Measurements from ENCODE around the gene MIDN.

The MIDN gene

DNA sequence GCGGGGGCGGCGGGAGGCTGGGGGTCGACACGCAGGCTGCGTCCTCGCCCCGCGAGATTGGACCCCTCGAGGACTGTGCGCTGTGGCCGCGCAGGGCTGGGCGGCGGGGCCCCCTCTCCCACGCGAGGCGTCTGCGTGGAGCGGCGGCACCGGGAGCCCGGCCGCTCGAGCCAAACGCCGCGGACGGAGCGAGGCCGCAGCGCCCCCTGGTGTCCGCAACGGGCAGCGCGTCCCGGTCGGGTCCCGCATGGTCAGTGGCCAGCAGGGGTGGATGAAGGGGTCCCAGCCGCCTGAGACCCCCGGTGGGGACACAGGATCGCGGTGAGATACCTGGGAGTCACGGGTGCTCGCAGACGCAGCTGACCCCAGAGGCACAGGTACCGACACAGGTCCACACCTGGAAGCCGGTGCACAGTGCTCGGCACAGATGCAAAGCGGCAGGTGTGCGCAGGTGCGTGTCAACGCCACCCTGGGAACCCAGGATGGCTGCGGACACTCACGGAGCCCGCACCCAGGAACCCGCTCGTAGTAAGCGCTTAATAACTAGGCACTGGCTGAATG lies 18.6 kb downstream of the MIDN start (continued):
- TF ChIP-seq ZNF211 (tag by site-specific recombination; IDR thresholded peaks at IDR 0.05; ENCODE audit: low read depth) (no peak), ZNF24 (tag by site-specific recombination; IDR thresholded peaks at IDR 0.05) (no peak; the same call in 1 of the 2 replicates), ZNF404 (tag by site-specific recombination; IDR thresholded peaks at IDR 0.05) (no peak), REPIN1 (tag by site-specific recombination; IDR thresholded peaks at IDR 0.05; ENCODE audit: low read depth) (no peak), ZNF324 (tag by site-specific recombination; IDR thresholded peaks at IDR 0.05) (peak; percentile 47; the same call in 1 of the 2 replicates), SP3 (tag by site-specific recombination; IDR thresholded peaks at IDR 0.05) (no peak), SP2 (tag by site-specific recombination; IDR thresholded peaks at IDR 0.05) (no peak), ZNF654 (tag by site-specific recombination; IDR thresholded peaks at IDR 0.05; ENCODE audit: low read depth) (peak; percentile 26; the same call in 1 of the 2 replicates), ZNF521 (tag by site-specific recombination; IDR thresholded peaks at IDR 0.05) (no peak), ZNF2 (tag by site-specific recombination; IDR thresholded peaks at IDR 0.05) (peak; percentile 77), ZNF16 (tag by site-specific recombination; IDR thresholded peaks at IDR 0.05; ENCODE audit: low read depth) (no peak), ZSCAN16 (tag by site-specific recombination; IDR thresholded peaks at IDR 0.05) (no peak), RBAK (tag by site-specific recombination; IDR thresholded peaks at IDR 0.05) (no peak), ZNF555 (tag by site-specific recombination; conservative IDR thresholded peaks at IDR 0.05) (no peak), OSR2 (tag by site-specific recombination; IDR thresholded peaks at IDR 0.05) (no peak), YY1 (tag by site-specific recombination; IDR thresholded peaks at IDR 0.05) (no peak), ZNF214 (tag by site-specific recombination; IDR thresholded peaks at IDR 0.05; ENCODE audit: borderline replicate concordance) (no peak), ZNF701 (tag by site-specific recombination; IDR thresholded peaks at IDR 0.05) (no peak), ZNF596 (tag by site-specific recombination; IDR thresholded peaks at IDR 0.05) (0 out of 2 replicates have a peak, but pooled peaks have one; percentile 60), GFI1B (tag by site-specific recombination; IDR thresholded peaks at IDR 0.05) (no peak), ZNF114 (tag by site-specific recombination; IDR thresholded peaks at IDR 0.05) (no peak), ZNF791 (tag by site-specific recombination; IDR thresholded peaks at IDR 0.05) (no peak), TCF7L2 (IDR thresholded peaks at IDR 0.05; ENCODE audit: borderline replicate concordance, low read depth, low read length) (no peak), ZSCAN23 (tag by site-specific recombination; IDR thresholded peaks at IDR 0.05) (no peak), IKZF3 (tag by site-specific recombination; IDR thresholded peaks at IDR 0.05) (peak; percentile 57; the same call in 1 of the 2 replicates), ZNF843 (tag by site-specific recombination; IDR thresholded peaks at IDR 0.05) (no peak)
- TF ChIP-seq, protein P1, sequence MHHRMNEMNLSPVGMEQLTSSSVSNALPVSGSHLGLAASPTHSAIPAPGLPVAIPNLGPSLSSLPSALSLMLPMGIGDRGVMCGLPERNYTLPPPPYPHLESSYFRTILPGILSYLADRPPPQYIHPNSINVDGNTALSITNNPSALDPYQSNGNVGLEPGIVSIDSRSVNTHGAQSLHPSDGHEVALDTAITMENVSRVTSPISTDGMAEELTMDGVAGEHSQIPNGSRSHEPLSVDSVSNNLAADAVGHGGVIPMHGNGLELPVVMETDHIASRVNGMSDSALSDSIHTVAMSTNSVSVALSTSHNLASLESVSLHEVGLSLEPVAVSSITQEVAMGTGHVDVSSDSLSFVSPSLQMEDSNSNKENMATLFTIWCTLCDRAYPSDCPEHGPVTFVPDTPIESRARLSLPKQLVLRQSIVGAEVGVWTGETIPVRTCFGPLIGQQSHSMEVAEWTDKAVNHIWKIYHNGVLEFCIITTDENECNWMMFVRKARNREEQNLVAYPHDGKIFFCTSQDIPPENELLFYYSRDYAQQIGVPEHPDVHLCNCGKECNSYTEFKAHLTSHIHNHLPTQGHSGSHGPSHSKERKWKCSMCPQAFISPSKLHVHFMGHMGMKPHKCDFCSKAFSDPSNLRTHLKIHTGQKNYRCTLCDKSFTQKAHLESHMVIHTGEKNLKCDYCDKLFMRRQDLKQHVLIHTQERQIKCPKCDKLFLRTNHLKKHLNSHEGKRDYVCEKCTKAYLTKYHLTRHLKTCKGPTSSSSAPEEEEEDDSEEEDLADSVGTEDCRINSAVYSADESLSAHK (tag by site-specific recombination; IDR thresholded peaks at IDR 0.05), result no peak
- TF ChIP-seq, protein P2, sequence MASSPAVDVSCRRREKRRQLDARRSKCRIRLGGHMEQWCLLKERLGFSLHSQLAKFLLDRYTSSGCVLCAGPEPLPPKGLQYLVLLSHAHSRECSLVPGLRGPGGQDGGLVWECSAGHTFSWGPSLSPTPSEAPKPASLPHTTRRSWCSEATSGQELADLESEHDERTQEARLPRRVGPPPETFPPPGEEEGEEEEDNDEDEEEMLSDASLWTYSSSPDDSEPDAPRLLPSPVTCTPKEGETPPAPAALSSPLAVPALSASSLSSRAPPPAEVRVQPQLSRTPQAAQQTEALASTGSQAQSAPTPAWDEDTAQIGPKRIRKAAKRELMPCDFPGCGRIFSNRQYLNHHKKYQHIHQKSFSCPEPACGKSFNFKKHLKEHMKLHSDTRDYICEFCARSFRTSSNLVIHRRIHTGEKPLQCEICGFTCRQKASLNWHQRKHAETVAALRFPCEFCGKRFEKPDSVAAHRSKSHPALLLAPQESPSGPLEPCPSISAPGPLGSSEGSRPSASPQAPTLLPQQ (tag by site-specific recombination; IDR thresholded peaks at IDR 0.05), result peak; percentile 8; the same call in 1 of the 2 replicates
- TF ChIP-seq, protein P3, sequence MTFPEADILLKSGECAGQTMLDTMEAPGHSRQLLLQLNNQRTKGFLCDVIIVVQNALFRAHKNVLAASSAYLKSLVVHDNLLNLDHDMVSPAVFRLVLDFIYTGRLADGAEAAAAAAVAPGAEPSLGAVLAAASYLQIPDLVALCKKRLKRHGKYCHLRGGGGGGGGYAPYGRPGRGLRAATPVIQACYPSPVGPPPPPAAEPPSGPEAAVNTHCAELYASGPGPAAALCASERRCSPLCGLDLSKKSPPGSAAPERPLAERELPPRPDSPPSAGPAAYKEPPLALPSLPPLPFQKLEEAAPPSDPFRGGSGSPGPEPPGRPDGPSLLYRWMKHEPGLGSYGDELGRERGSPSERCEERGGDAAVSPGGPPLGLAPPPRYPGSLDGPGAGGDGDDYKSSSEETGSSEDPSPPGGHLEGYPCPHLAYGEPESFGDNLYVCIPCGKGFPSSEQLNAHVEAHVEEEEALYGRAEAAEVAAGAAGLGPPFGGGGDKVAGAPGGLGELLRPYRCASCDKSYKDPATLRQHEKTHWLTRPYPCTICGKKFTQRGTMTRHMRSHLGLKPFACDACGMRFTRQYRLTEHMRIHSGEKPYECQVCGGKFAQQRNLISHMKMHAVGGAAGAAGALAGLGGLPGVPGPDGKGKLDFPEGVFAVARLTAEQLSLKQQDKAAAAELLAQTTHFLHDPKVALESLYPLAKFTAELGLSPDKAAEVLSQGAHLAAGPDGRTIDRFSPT (tag by site-specific recombination; IDR thresholded peaks at IDR 0.05), result no peak
- TF ChIP-seq, protein P4, sequence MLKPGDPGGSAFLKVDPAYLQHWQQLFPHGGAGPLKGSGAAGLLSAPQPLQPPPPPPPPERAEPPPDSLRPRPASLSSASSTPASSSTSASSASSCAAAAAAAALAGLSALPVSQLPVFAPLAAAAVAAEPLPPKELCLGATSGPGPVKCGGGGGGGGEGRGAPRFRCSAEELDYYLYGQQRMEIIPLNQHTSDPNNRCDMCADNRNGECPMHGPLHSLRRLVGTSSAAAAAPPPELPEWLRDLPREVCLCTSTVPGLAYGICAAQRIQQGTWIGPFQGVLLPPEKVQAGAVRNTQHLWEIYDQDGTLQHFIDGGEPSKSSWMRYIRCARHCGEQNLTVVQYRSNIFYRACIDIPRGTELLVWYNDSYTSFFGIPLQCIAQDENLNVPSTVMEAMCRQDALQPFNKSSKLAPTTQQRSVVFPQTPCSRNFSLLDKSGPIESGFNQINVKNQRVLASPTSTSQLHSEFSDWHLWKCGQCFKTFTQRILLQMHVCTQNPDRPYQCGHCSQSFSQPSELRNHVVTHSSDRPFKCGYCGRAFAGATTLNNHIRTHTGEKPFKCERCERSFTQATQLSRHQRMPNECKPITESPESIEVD (tag by site-specific recombination; IDR thresholded peaks at IDR 0.05), result no peak
- TF ChIP-seq, protein P5, sequence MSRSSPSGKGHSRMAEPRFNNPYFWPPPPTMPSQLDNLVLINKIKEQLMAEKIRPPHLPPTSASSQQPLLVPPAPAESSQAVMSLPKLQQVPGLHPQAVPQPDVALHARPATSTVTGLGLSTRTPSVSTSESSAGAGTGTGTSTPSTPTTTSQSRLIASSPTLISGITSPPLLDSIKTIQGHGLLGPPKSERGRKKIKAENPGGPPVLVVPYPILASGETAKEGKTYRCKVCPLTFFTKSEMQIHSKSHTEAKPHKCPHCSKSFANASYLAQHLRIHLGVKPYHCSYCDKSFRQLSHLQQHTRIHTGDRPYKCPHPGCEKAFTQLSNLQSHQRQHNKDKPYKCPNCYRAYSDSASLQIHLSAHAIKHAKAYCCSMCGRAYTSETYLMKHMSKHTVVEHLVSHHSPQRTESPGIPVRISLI (tag by site-specific recombination; IDR thresholded peaks at IDR 0.05), result no peak
- TF ChIP-seq, protein P6, sequence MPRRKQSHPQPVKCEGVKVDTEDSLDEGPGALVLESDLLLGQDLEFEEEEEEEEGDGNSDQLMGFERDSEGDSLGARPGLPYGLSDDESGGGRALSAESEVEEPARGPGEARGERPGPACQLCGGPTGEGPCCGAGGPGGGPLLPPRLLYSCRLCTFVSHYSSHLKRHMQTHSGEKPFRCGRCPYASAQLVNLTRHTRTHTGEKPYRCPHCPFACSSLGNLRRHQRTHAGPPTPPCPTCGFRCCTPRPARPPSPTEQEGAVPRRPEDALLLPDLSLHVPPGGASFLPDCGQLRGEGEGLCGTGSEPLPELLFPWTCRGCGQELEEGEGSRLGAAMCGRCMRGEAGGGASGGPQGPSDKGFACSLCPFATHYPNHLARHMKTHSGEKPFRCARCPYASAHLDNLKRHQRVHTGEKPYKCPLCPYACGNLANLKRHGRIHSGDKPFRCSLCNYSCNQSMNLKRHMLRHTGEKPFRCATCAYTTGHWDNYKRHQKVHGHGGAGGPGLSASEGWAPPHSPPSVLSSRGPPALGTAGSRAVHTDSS (tag by site-specific recombination; IDR thresholded peaks at IDR 0.05), result no peak
